Thyroid gland (tissue), 4 donors: ENCODE results near the gene TUBB6.

Experiments
- POLR2A ChIP-seq, 2 donors: fragments of 450-650 bp; IDR thresholded peaks; one replicate each; pipeline ENCODE4 v1.6.1; 2017; ENCODE audit warnings: antibody characterized with exemption in 2 of 2, mild to moderate bottlenecking in 2 of 2, moderate library complexity in 1 of 2
- TF ChIP-seq, protein P1 (sequence below), 6 experiments: fragments of 200-600 bp in 3 of 6; fragments of 450-650 bp in 3 of 6; sonication (generic) in 3 of 6; IDR thresholded peaks; one replicate each; pipeline ENCODE4 v1.5.1; 2016 to 2019; ENCODE audit warnings: antibody characterized with exemption in 6 of 6, mild to moderate bottlenecking in 2 of 6, inconsistent platforms in 1 of 6, moderate library complexity in 1 of 6

- TF ChIP-seq, protein P1, sequence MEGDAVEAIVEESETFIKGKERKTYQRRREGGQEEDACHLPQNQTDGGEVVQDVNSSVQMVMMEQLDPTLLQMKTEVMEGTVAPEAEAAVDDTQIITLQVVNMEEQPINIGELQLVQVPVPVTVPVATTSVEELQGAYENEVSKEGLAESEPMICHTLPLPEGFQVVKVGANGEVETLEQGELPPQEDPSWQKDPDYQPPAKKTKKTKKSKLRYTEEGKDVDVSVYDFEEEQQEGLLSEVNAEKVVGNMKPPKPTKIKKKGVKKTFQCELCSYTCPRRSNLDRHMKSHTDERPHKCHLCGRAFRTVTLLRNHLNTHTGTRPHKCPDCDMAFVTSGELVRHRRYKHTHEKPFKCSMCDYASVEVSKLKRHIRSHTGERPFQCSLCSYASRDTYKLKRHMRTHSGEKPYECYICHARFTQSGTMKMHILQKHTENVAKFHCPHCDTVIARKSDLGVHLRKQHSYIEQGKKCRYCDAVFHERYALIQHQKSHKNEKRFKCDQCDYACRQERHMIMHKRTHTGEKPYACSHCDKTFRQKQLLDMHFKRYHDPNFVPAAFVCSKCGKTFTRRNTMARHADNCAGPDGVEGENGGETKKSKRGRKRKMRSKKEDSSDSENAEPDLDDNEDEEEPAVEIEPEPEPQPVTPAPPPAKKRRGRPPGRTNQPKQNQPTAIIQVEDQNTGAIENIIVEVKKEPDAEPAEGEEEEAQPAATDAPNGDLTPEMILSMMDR (IDR thresholded peaks at IDR 0.05): no peak
- no peak for TF ChIP-seq POLR2A (IDR thresholded peaks at IDR 0.05)
These were observed 10.8 kb downstream of the TUBB6 start for GRCh38 chr18:12318857-12319256.
